H1 (cell line): ENCODE results near the gene CERKL. TPM values are rescaled to one million over a fixed set of nuclear protein-coding genes. Genes with fewer than 3 reads are reported as not detected.

Source experiments
- BCL11A ChIP-seq, 2 experiments: IDR thresholded peaks; one replicate each; pipeline ENCODE4 v1.6.1; 2011; ENCODE audit warnings: low read depth in 2 of 2, low read length in 2 of 2, mild to moderate bottlenecking in 2 of 2
- E2F6 ChIP-seq: IDR thresholded peaks from 2 replicates; pipeline ENCODE4 v1.6.1; 2012; ENCODE audit warnings: inconsistent platforms
- NANOG ChIP-seq: IDR thresholded peaks from 2 replicates; pipeline ENCODE4 v1.6.1; 2011; ENCODE audit warnings: low read length, low read depth, mild to moderate bottlenecking, inconsistent platforms; ENCODE audit not compliant: insufficient read depth, poor library complexity, severe bottlenecking
- SP2 ChIP-seq: IDR thresholded peaks from 2 replicates; pipeline ENCODE4 v1.6.1; 2012; ENCODE audit warnings: mild to moderate bottlenecking, low read length, inconsistent platforms
- SUZ12 ChIP-seq: fragments of 200-600 bp; sonication (generic); IDR thresholded peaks from 2 replicates; pipeline ENCODE4 v1.6.1; 2012; ENCODE audit warnings: mild to moderate bottlenecking, inconsistent platforms, low read length, moderate library complexity, mixed read lengths
- TCF12 ChIP-seq: IDR thresholded peaks from 2 replicates; pipeline ENCODE4 v1.6.1; 2011; ENCODE audit warnings: low read depth, mild to moderate bottlenecking, low read length
- polyA plus RNA-seq, 7 experiments: library from polyadenylated mRNA; depleted of rRNA in 3 of 7; stranded (reverse) in 5 of 7; unstranded in 2 of 7; fragments of >200 nt in 5 of 7; fragments of 200-250 nt in 2 of 7; gene quantifications; 1 replicate in 5 of 7; 2 replicates in 1 of 7; 4 replicates in 1 of 7; pipeline versions ENCODE4 v1.2.1 to v1.2.3, GENCODE V29; 2011 to 2013; ENCODE audit warnings: missing spikeins in 2 of 7, mixed read lengths in 2 of 7
- total RNA-seq: library from RNA; stranded (reverse); fragmentation: NEBNext Ultra II Directional; extraction: Animal tissue kit (Norgen Biotek cat#: 25700); gene quantifications from 2 replicates; pipeline ENCODE4 v1.2.1, GENCODE V29; 2021

Gene CERKL
- total and polyA plus RNA-seq, 2 of the 8 experiments (the other 6 are each of a cell fraction or from before 2014, with no cell fraction given): 0.05 TPM; not detected in 1

GRCh38 chr2:181528441-181528840 lies 128.5 kb downstream of the CERKL start (continued):
- TF ChIP-seq SP2 (no peak), SUZ12 (no peak), BCL11A (IDR thresholded peaks at IDR 0.05; ENCODE audit: low read depth in 2 of 2, low read length in 2 of 2) (no peak), NANOG (no peak), E2F6 (no peak), TCF12 (no peak)
- TF ChIP-seq, all 59 proteins: peak for 0
